AG09319 (cell line): Measurements from ENCODE around the gene WDFY4.

Experiments
- DNase-seq: peaks from one replicate; pipeline ENCODE4 v3.0.0-alpha.2; 2010; ENCODE audit warnings: low read depth; ENCODE audit errors: extremely low read depth
- TF ChIP-seq, protein P1 (sequence below): IDR thresholded peaks from 2 replicates; pipeline ENCODE4 v1.5.1; 2011; ENCODE audit warnings: low read depth, mild to moderate bottlenecking, inconsistent platforms, low read length, moderate library complexity

The WDFY4 gene

DNA sequence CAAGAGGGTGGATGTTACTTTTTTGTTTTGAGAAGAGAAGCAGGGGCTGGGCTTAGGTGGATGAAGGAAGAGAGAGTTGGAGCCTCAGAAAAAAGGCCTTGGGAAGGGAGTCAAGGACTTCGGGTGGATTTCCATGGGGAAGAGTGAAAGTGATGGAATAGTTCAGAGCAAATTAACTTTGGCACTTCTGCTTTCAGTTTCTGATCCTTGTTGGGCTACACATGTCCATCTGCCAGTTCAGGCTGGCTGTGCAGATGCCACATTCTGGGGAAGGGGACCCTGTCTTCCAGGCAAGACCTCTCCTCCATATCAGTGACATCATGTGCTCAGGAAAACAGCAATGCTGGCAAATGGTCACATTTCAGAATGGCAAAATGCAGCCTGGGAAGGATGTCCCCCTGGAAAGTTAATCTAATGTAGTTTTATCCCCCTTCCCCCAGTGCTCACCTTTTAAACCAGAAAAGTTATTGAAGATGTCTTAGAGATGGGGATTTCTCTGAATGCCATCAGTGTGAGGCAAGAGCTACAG lies 86.0 kb downstream of the WDFY4 start:
- DNase-seq, result no peak
- TF ChIP-seq, protein P1, sequence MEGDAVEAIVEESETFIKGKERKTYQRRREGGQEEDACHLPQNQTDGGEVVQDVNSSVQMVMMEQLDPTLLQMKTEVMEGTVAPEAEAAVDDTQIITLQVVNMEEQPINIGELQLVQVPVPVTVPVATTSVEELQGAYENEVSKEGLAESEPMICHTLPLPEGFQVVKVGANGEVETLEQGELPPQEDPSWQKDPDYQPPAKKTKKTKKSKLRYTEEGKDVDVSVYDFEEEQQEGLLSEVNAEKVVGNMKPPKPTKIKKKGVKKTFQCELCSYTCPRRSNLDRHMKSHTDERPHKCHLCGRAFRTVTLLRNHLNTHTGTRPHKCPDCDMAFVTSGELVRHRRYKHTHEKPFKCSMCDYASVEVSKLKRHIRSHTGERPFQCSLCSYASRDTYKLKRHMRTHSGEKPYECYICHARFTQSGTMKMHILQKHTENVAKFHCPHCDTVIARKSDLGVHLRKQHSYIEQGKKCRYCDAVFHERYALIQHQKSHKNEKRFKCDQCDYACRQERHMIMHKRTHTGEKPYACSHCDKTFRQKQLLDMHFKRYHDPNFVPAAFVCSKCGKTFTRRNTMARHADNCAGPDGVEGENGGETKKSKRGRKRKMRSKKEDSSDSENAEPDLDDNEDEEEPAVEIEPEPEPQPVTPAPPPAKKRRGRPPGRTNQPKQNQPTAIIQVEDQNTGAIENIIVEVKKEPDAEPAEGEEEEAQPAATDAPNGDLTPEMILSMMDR, result no peak

DNA sequence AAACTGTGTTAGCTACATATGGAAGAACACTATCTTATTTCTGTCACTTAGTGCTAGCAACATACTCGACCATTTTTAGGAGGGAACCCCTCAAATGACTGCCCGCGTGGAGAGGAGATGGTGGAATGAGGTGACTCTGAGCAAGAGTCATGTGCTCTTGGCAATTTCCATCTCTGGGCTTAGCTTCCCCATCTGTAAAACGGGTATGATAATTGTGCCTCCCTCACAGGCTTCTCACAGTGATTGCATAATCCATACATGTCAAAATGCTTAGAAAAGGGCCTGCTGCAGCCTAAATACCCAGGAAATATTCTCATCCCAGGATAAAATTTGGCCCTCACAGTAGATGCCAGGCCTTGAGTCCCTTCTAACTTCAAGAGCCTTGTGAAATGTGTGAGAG lies 86.6 kb downstream of the WDFY4 start:
- TF ChIP-seq, protein P1, result no peak

DNA sequence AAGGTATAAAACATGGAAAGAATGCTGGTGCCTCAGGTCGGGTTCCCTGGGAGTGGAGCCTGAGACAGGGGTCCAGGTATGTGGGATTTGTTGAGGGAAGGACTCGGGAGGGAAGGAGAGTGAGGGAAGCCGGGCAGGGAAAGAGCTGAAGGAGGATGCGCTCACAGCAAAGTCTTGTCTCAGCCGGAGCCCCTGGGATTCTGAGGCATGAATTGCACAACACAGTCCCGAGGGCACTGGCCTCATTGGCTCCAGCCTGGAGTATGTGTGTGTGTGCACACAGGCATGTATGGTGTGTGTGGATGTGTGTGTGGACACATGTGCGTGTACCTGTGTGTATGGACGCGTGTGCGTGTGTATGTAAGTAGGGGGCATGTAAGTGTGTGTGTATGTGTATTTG lies 87.4 kb downstream of the WDFY4 start:
- TF ChIP-seq, protein P1, result no peak
- no peak for DNase-seq

More for the DNA sequence above, 86.6 kb downstream of the WDFY4 start:
- no peak for DNase-seq

DNA sequence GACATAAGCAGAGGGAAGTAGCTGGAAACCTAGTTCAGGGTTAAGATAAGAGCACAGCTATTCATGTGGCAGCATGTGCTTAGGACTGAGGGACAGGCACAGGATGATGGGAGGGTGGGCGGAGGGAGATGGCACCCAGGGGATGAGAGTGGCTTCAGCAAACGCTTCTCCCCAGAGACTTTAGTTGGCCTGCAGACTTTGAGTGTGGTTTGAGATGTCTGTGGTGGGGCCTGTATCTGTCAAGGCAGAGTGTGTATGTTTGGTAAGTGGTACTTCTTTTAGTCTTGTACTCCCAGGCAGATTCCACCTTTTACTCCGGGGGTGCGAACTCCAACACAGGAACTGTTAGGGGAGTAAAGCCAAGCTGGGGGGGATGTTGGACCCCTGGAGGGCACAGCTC lies 88.9 kb downstream of the WDFY4 start:
- TF ChIP-seq, protein P1, result no peak
- no peak for DNase-seq

DNA sequence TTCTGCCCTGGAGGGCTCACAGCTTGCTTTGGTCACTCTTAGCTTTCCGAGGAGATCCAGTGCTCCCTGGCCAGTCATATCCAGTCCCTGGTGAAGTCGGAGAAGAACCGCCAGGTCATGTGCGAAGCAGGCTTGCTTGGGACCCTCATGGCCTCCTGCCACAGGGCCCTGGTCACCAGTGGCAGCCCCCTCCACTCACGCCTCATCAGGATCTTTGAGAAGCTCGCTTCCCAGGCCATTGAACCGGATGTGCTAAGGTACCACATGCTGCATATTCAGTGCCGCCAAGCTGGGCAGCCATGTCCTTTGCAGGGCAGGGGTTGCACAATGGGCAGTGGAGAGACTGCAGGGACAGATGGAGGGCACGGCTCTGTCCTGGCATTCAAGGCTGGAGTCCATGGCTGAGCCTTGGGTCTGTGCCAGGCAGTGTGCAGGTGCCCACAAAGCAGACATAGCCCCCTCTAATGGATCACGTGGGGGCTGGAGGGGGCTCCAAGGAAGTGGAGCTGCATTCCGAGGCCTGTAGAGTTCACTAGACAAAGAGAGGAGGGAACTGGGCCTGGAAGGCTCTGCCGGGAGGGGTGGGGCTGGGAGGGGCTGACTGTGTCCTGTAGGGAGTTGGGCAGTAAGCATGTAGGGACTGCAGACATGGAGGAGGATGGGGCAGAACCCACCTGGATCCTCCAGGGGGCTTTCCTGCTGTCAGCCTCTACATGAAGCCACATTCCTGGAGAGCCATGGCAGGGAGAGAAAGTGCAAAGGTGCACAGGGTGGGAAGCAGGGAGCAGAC lies 89.9 kb downstream of the WDFY4 start:
- TF ChIP-seq, protein P1, result no peak
- DNase-seq, result no peak

DNA sequence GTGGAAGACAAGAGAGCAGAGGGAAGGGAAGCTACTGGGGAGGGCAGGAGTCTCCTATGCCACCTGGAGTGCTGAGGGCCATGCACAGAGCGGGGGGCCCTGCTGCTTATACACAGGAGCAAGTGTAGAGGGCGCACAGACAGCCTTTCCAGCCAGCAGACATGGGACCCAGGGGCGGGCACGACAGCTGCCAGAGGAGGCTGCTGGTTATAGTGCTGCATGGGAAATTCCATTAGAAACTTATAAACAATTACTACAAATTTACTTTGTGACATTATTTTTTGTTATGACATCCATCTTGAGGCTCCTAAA lies 90.5 kb downstream of the WDFY4 start:
- DNase-seq, result no peak
- TF ChIP-seq, protein P1, result no peak

DNA sequence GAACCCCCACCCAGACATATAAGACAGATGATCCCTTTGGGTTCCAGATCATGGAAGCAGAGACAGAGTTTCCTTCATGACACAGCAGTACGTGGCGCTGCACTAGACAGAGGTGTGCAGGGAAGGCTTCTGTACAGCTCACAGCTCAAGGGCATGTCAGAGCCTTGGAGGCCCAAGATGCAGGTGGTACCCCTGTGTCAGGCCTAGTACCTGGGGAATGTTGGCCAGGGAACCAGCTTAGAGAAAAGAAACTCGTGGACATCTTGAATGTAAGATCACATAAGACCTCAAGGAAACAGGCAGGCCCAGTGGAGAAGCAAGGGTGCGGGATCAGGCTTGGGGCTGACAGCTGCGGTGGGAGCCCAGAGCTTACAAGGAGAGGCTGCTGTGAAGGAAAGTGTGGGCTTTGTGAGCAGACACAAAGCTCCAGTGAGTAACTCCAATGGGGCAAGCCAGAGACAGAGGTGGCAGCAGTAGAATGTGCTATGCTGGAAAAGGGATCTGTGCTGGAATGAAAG lies 91.4 kb downstream of the WDFY4 start:
- TF ChIP-seq, protein P1, result no peak
- no peak for DNase-seq
